K562 (cell line): ENCODE results near the gene PLCD4. TPM values are rescaled to one million over a fixed set of nuclear protein-coding genes. Genes with fewer than 3 reads are reported as not detected.
A peak's percentile ranks its signal among the peaks of the same experiment; 100 is the strongest.

Source experiments
- ARHGAP35 ChIP-seq: fragments of 450-650 bp; IDR thresholded peaks from 2 replicates; pipeline ENCODE4 v1.6.1; 2018; ENCODE audit not compliant: partially characterized antibody
- CHCHD3 ChIP-seq: fragments of 250-450 bp; sonication (Bioruptor Pico); IDR thresholded peaks from 2 replicates; pipeline ENCODE4 v2.1.2; 2022; ENCODE audit warnings: mild to moderate bottlenecking
- ERF ChIP-seq: fragments of 450-650 bp; formaldehyde crosslinking; IDR thresholded peaks from 2 replicates; pipeline ENCODE4 v1.4.0; 2020; ENCODE audit warnings: mild to moderate bottlenecking, mixed read lengths
- KDM1A ChIP-seq, 2 experiments: fragments of 450-650 bp; IDR thresholded peaks; 2 replicates each; pipeline ENCODE4 v1.6.1; 2016; ENCODE audit warnings: mild to moderate bottlenecking in 2 of 2
- MNT ChIP-seq, 2 experiments: fragments of 450-650 bp; conservative IDR thresholded peaks; 2 replicates each; pipeline ENCODE4 v1.6.1; 2017; ENCODE audit warnings: mild to moderate bottlenecking in 2 of 2, moderate library complexity in 2 of 2
- NFIC ChIP-seq: fragments of 450-650 bp; IDR thresholded peaks from 2 replicates; pipeline ENCODE4 v1.6.1; 2017; ENCODE audit warnings: mild to moderate bottlenecking, inconsistent platforms
- REST ChIP-seq, 2 experiments: fragments of 450-650 bp; formaldehyde crosslinking in 1 of 2; IDR thresholded peaks; 2 replicates each; pipeline versions ENCODE4 v1.4.0 to v1.6.1; 2014 to 2020; ENCODE audit warnings: mild to moderate bottlenecking in 2 of 2, borderline replicate concordance in 1 of 2, low read depth in 1 of 2
- RFX1 ChIP-seq: fragments of 450-650 bp; IDR thresholded peaks from 2 replicates; pipeline ENCODE4 v1.6.1; 2016; ENCODE audit warnings: mild to moderate bottlenecking, moderate library complexity
- U2AF2 ChIP-seq: fragments of 200-400 bp; formaldehyde crosslinking; optimal IDR thresholded peaks from 2 replicates; pipeline ENCODE3; 2017; ENCODE audit warnings: low read depth, mild to moderate bottlenecking, low read length
- ZNF175 ChIP-seq: fragments of 200-800 bp; sonication (Bioruptor generic); IDR thresholded peaks from 2 replicates; pipeline ENCODE4 v1.6.1; 2016; ENCODE audit warnings: low read depth, mild to moderate bottlenecking, missing genetic modification characterization, missing compliant biosample characterization
- ZNF431 ChIP-seq: sonication (generic); formaldehyde crosslinking; IDR thresholded peaks from 2 replicates; pipeline ENCODE4 v1.8.0; 2022; ENCODE audit warnings: mild to moderate bottlenecking, missing genetic modification reagents
- ZNF766 ChIP-seq: fragments of 200-800 bp; sonication (Bioruptor generic); conservative IDR thresholded peaks from 2 replicates; pipeline ENCODE4 v1.6.1; 2016; ENCODE audit warnings: missing genetic modification characterization, missing compliant biosample characterization
- polyA plus RNA-seq, 8 experiments: library from polyadenylated mRNA; depleted of rRNA in 4 of 8; stranded (reverse) in 5 of 8; unstranded in 3 of 8; fragments of >200 nt; fragmentation: Nextera tagmentation in 2 of 8; fragmentation: Illumina TruSeq in 1 of 8; extraction: Ambion mirVana in 2 of 8; extraction: Trizol in 1 of 8; gene quantifications; 2 replicates each; pipeline versions ENCODE4 v1.2.1 to v1.2.3, GENCODE V29; 2011 to 2014; ENCODE audit warnings: inconsistent platforms in 1 of 8, missing spikeins in 1 of 8
- total RNA-seq, 7 experiments: library from RNA; depleted of rRNA in 6 of 7; stranded (reverse); fragments of >200 nt in 6 of 7; fragmentation: Illumina TruSeq in 2 of 7; extraction: Trizol in 2 of 7; gene quantifications; 2 replicates each; pipeline versions ENCODE4 v1.2.1 to v1.2.3, GENCODE V29; 2011 to 2021; ENCODE audit warnings: low replicate concordance in 1 of 7
- TF ChIP-seq, protein P1 (sequence below), 2 experiments: IDR thresholded peaks; 2 replicates each; pipeline ENCODE4 v1.6.1; 2011; ENCODE audit warnings: borderline replicate concordance in 1 of 2, control low read depth in 1 of 2, low read depth in 1 of 2, low read length in 1 of 2, mild to moderate bottlenecking in 1 of 2, mixed read lengths in 1 of 2, moderate library complexity in 1 of 2; ENCODE audit not compliant: insufficient read depth in 1 of 2, insufficient read length in 1 of 2, poor library complexity in 1 of 2, severe bottlenecking in 1 of 2; ENCODE audit errors: extremely low read depth in 1 of 2

The PLCD4 gene
- total and polyA plus RNA-seq, 9 of the 15 experiments (the other 6 are each of a cell fraction or from before 2014, with no cell fraction given), result 0.13 to 0.38 TPM; not detected in 7

DNA sequence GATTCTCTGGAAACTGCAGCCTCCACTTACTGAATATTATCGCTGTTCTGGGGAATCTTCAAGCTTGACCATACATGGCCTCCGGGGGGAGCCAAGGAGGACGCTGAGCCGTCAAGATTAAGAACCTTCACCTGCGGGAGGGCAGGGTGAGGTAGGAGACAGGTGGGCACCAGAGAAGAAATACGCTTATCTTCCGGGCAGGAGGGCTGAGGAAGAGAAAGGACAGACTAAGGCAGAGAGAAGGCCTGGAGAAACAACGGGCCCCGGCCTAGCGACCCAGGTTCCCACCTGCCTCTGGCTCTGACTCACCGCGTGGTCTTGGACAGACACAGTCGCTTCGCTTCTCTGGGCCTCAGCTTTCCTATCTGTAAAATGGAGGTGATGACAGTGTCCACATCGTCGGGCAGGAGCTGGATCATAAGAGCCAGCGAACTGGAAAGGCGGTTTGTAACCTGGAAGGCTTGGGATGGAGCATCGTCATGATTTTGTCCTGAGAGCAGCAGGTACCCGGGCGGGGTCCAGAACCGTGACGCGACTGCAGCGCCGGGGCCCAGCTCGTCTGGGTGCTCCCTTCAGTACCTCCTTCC lies 51.1 kb downstream of the PLCD4 start (continued):
- peak in 1 of 2 experiments; percentile 19; a peak in 3 of 4 replicates for TF ChIP-seq MNT (conservative IDR thresholded peaks at IDR 0.05)
- TF ChIP-seq NFIC, result no peak
- TF ChIP-seq, protein P1, sequence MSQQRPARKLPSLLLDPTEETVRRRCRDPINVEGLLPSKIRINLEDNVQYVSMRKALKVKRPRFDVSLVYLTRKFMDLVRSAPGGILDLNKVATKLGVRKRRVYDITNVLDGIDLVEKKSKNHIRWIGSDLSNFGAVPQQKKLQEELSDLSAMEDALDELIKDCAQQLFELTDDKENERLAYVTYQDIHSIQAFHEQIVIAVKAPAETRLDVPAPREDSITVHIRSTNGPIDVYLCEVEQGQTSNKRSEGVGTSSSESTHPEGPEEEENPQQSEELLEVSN (IDR thresholded peaks at IDR 0.05; ENCODE audit: borderline replicate concordance in 1 of 2, extremely low read depth in 1 of 2, insufficient read depth in 1 of 2, insufficient read length in 1 of 2, low read depth in 1 of 2, low read length in 1 of 2, poor library complexity in 1 of 2, severe bottlenecking in 1 of 2), result peak in 1 of 2 experiments; percentile 50
- TF ChIP-seq KDM1A (IDR thresholded peaks at IDR 0.05), result peak; percentile 40 to 61; a peak in 1 of 4 replicates
- no peak for TF ChIP-seq ERF (CRISPR knock-in tag)
- 0 out of 2 replicates have a peak, but pooled peaks have one; percentile 36 for TF ChIP-seq ZNF431 (CRISPR knock-in tag)
- TF ChIP-seq ARHGAP35, result no peak
- peak; percentile 43; the same call in 1 of the 2 replicates for TF ChIP-seq REST (IDR thresholded peaks at IDR 0.05; ENCODE audit: borderline replicate concordance)
- TF ChIP-seq REST (CRISPR knock-in tag; IDR thresholded peaks at IDR 0.05; ENCODE audit: low read depth), result no peak
- TF ChIP-seq U2AF2, result no peak
- TF ChIP-seq CHCHD3 (CRISPR knock-in tag), result no peak
- TF ChIP-seq ZNF766 (CRISPR knock-in tag), result no peak
- no peak for TF ChIP-seq ZNF175 (CRISPR knock-in tag)
- no peak for TF ChIP-seq RFX1
